Mucosa of rectum (tissue), 2 donors: ENCODE results near the gene AICDA.
A peak's percentile ranks its signal among the peaks of the same experiment; 100 is the strongest.

Experiments
- H3K27ac ChIP-seq, 2 donors: one replicate each; pipeline ENCODE4 v1.7.0; 2013; ENCODE audit warnings: inconsistent platforms in 2 of 2, low read depth in 2 of 2, low read length in 2 of 2
- H3K27me3 ChIP-seq, 2 donors: one replicate each; pipeline ENCODE4 v1.7.0; 2013; ENCODE audit warnings: low read length in 2 of 2; ENCODE audit not compliant: control insufficient read depth in 2 of 2, insufficient read depth in 2 of 2
- H3K36me3 ChIP-seq, 2 donors: one replicate each; pipeline ENCODE4 v1.7.0; 2013; ENCODE audit warnings: low read length in 2 of 2; ENCODE audit not compliant: control insufficient read depth in 2 of 2, insufficient read depth in 2 of 2
- H3K4me1 ChIP-seq, 2 donors: one replicate each; pipeline ENCODE4 v1.7.0; 2013; ENCODE audit warnings: low read length in 2 of 2, mild to moderate bottlenecking in 1 of 2; ENCODE audit not compliant: control insufficient read depth in 2 of 2, insufficient read depth in 2 of 2
- H3K4me3 ChIP-seq, 2 donors: one replicate each; pipeline ENCODE4 v1.7.0; 2013; ENCODE audit warnings: low read length in 2 of 2
- H3K9ac ChIP-seq, 2 donors: one replicate each; pipeline ENCODE4 v1.7.0; 2013; ENCODE audit warnings: low read length in 2 of 2, low read depth in 1 of 2, mild to moderate bottlenecking in 1 of 2
- H3K9me3 ChIP-seq, 2 donors: one replicate each; pipeline ENCODE4 v1.7.0; 2013; ENCODE audit warnings: low read length in 2 of 2; ENCODE audit not compliant: control insufficient read depth in 2 of 2
- donor health status: healthy.
- donor health status: Normal muscosa, but diverticular disease.

The AICDA gene

DNA sequence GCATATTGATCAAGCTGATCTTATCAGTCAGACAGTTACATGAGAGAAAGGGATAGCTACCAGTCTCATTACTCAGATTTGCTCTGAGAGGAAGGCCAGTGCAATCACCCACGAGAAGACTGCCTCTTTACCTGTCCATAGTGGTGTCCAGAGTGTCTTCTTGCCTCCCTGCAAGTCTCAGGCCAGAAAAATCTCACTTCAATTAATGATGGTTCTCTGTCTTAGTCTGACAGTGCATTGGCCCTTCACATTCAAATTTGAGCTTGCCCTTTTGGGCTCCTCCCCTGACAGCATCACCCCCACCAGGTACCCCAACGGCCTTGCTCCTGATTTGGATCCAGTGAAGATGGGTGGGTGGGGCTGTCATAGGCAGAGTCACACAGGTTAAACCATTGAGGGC is at the start of gene AICDA:
AICDA (minus strand) TSS at position 231 of the 400 bp plus-strand sequence; CDS start at position 139, 92 bp downstream.
- Histone ChIP-seq H3K27ac (no peak within 1 kb of the TSS), H3K9ac (no peak within 1 kb of the TSS), H3K4me3 (no peak within 1 kb of the TSS), H3K27me3 (no peaks in the 10 kb centered on the region), H3K36me3 (no peaks in the 10 kb centered on the region), H3K4me1 (no peaks in the 10 kb centered on the region), H3K9me3 (no peaks in the 10 kb centered on the region)

DNA sequence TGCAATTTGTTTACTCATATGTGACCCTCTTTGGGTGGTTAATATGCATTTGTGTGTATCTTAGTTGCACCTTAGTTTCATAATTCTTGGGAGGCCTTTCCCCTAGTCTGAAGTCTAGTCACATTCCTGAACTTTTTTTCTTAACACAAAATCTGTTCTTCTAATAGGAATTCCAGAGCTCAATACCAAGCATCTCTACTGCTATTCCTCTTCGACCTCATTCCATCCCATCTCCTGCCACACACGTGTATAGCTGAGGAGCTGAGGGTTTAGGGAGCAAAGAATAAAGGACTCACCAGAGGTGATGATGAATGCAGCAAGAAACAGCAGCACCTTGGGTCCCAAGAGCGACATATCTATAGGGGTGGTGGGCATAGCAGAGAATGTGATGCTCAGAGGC is 49.1 kb upstream of the AICDA start:
- peaks cover 0 to 3% of the 10 kb centered on the region in 2 donors for H3K27me3 ChIP-seq
- H3K9me3 ChIP-seq = no peaks in the 10 kb centered on the region
- H3K4me1 ChIP-seq = no peaks in the 10 kb centered on the region
- H3K36me3 ChIP-seq = no peaks in the 10 kb centered on the region
- peak overlapping the region in 1 of 2 donors; percentile 25 for H3K27ac ChIP-seq
- H3K4me3 ChIP-seq = peak overlapping the region in 1 of 2 donors; percentile 5
- no peak overlapping the region for H3K9ac ChIP-seq

DNA sequence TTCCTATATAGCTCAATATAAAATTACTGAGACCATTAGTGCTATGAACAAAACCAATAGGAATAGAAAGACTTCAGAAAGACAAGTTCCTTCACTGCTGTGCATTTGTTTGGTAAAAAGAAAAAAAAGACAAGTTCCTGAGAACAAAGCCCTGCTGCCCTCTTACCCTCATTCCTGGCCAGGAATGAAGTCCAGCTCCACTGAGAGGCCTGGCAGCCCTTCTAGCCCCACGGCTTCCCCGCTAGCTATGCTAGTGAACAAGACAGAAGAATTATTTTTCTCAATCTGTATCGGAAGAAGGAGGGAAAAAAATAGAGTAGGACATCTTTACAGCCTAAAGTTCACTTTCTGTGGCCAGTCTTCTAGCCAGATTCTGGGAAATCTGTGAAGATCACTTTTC is 48.4 kb upstream of the AICDA start:
- Histone ChIP-seq H3K4me1 (no peaks in the 10 kb centered on the region), H3K9ac (no peak overlapping the region), H3K27ac (no peak overlapping the region), H3K36me3 (no peaks in the 10 kb centered on the region), H3K4me3 (no peak overlapping the region), H3K27me3 (peaks cover 0 to 3% of the 10 kb centered on the region in 2 donors), H3K9me3 (no peaks in the 10 kb centered on the region)

DNA sequence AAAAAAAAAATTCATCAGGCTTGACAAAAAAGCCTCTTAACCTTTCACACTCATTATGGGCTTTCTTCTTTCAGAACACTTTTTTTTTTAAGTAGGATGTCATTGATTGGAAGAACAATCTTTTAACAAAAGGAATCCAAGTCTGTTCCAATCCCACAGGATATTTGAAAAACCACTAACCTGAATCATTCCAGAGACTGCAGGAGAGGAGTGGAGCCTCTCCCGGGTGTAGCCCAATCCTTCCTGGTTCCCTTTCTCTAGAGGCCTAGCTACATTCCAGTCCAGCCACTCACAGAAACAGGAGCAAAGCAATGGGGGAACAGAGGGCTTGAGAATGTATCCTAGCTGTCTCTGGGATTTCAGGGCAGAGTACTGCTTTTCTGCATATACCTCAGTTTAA is 45.7 kb upstream of the AICDA start:
- no peaks in the 10 kb centered on the region for H3K4me1 ChIP-seq
- H3K4me3 ChIP-seq = no peak overlapping the region
- H3K9me3 ChIP-seq = no peaks in the 10 kb centered on the region
- H3K9ac ChIP-seq = no peak overlapping the region
- peaks cover 0 to 3% of the 10 kb centered on the region in 2 donors for H3K27me3 ChIP-seq
- H3K27ac ChIP-seq = no peak overlapping the region
- no peaks in the 10 kb centered on the region for H3K36me3 ChIP-seq

DNA sequence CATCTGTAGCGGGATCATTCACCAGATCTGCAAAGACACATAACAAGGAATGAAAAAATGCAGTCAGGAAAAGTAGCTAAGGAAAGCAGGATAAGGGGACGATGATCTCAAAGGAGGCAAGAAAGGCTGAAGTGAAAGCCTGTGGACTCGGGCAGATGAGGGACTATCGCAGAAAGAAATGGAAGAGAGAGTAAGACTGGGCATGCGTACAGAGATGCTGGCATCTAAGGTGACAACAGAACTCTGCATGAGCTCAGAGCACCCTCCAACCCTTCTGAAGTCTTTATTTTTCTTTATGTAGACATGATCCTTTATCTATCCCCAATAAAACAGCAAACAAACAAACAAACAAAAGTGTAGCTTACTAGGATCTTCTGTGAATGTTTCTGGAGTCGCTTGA is 42.8 kb upstream of the AICDA start:
- Histone ChIP-seq H3K9ac (no peak overlapping the region), H3K4me3 (no peak overlapping the region), H3K9me3 (no peaks in the 10 kb centered on the region), H3K4me1 (no peaks in the 10 kb centered on the region), H3K27me3 (no peaks in the 10 kb centered on the region), H3K36me3 (no peaks in the 10 kb centered on the region), H3K27ac (no peak overlapping the region)

DNA sequence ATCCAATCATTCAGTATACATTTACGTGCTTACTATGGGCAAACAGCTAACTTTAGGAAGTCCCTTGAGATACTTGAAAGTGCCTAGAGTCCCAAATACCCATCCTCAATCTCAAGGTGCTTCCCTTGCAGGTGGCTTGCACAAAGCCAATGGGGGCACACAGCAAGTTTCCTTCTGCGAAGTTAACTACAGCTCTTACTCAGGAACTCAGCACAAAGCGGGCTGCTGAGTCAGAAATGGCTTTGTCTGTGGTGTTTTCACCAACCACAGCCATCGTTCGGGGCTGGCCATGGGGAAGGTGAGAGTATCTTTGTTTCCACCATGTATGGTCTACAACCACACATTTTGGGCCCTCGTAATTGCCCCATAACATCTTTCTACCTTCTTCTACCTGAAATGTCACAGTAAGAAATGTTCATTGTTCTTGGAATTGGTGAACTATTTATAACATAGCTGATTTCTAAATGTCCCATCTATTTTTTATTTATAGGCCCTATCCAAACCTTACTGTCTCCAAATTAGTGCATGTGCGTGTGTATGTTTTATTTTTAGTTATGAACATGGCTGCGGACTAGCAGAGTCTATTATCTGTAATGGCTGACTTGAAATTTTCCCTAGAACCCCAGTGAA is 36.0 kb upstream of the AICDA start:
- H3K36me3 ChIP-seq = no peaks in the 10 kb centered on the region
- no peak overlapping the region for H3K4me3 ChIP-seq
- no peak overlapping the region for H3K9ac ChIP-seq
- H3K4me1 ChIP-seq = no peaks in the 10 kb centered on the region
- no peaks in the 10 kb centered on the region for H3K9me3 ChIP-seq
- H3K27ac ChIP-seq = no peak overlapping the region
- H3K27me3 ChIP-seq = no peaks in the 10 kb centered on the region

DNA sequence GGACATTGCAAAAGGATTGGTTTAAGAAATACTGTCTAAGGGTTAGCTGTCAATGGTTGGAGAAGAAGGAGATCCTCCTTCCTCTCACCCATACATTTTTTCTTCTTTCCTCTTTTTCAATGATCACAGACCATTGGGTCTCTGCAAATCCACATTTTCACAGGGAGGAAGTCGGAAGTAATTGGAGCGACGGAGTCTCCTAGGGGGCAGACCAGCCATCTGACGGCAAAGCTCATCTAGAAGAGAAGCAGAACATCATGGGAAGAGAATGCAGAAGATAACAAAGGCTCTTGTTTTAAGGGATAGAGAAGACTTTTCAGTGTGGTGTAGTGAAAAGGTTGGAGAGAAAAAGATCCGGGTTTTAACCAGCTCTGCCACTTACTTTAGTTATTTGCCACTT is 35.3 kb upstream of the AICDA start:
- Histone ChIP-seq H3K9ac (no peak overlapping the region), H3K9me3 (no peaks in the 10 kb centered on the region), H3K4me1 (no peaks in the 10 kb centered on the region), H3K4me3 (no peak overlapping the region), H3K27ac (no peak overlapping the region), H3K27me3 (no peaks in the 10 kb centered on the region), H3K36me3 (no peaks in the 10 kb centered on the region)

DNA sequence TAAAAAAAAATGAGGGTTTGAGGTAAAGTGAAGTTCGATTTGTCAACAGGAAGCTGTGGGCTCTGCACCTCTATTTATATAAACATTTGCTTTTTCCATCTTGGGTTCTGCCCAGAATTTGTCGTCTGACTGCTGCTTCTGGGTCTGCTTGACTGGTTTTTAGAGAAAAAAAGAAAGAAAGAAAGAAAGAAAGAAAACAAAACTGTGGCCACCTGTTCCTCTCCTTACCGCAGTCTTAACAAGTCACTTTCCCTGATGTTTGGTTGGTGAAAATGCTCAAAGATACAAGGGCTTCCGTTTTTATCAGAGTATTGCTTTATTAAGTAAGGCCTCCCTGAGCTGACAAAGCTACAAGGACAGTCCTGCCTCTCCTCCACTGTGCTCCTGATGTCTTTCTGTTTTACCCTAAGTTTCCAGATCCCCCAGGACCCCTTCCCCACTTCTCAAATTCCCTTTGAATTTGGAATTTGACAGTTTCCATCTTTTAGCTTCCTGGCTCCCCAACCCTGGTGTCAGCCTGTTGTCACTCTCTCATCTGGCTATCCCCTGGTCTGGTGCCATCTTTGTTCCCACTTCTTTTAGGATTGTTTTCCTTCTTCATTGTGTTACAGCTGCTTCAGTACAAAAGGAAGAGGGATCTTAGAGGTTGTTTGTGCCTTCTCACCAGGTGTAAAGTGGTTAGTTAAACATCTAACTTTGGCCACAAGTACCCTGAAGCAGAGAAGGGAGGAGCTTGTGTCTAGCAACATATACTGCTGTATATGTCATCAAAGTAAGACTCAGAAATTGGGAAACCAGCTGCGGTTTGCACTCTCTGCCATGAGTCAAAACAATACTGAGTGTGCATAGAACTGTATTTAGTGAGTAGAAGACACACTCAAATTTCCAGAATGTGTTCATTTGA is 31.9 kb upstream of the AICDA start:
- H3K27me3 ChIP-seq = no peaks in the 10 kb centered on the region
- H3K4me1 ChIP-seq = no peaks in the 10 kb centered on the region
- no peaks in the 10 kb centered on the region for H3K9me3 ChIP-seq
- no peaks in the 10 kb centered on the region for H3K36me3 ChIP-seq
- H3K9ac ChIP-seq = no peak overlapping the region
- H3K4me3 ChIP-seq = no peak overlapping the region
- H3K27ac ChIP-seq = peak overlapping the region in 1 of 2 donors; percentile 7

DNA sequence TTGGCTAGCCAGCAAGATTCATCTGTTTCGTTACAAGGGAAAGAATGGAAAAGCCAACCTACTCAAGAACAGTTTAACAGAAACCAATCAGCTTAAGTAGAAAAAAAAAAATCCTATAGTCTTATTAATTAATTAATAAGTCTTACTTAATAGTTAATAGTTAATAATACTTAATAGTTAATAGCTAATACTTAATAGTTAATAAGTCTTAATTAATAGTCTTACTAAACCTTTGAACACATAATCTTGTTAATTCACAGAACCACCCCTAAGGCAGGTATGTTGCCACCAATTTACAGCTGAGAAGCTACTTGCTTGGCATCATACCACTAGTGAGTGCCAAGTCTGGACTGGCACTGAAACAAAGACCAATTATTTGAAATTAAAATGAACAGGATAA is 30.1 kb upstream of the AICDA start:
- no peaks in the 10 kb centered on the region for H3K9me3 ChIP-seq
- H3K4me1 ChIP-seq = no peaks in the 10 kb centered on the region
- H3K9ac ChIP-seq = no peak overlapping the region
- no peak overlapping the region for H3K4me3 ChIP-seq
- H3K27ac ChIP-seq = no peak overlapping the region
- no peaks in the 10 kb centered on the region for H3K27me3 ChIP-seq
- H3K36me3 ChIP-seq = no peaks in the 10 kb centered on the region

DNA sequence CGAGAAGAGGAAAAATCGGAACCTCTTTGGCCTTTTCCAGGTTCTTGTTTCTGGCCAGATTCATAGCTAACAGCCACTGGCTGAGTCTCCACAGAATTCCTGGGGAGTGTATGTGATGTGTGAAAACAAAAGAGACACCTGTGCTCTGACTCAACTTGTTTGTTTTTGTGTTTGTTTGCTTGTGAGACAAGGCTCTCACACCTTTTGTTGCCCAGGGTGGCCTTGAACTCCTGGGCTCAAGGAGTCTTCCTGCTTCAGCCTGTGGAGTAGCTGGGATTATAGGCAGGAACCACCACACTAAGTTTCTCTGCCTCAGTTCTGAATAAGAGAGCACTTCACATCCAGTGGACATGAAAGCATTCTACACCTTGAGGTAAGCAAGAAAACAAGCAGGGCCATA is 27.3 kb upstream of the AICDA start:
- H3K9me3 ChIP-seq = no peaks in the 10 kb centered on the region
- H3K4me1 ChIP-seq = no peaks in the 10 kb centered on the region
- H3K4me3 ChIP-seq = no peak overlapping the region
- H3K9ac ChIP-seq = no peak overlapping the region
- no peaks in the 10 kb centered on the region for H3K27me3 ChIP-seq
- no peak overlapping the region for H3K27ac ChIP-seq
- H3K36me3 ChIP-seq = no peaks in the 10 kb centered on the region
